Panc1 (cell line): ENCODE results near the gene SRRT.

Experiments used
- CTCF ChIP-seq: fragments of 450-650 bp; IDR thresholded peaks from 2 replicates; pipeline ENCODE4 v1.5.1; 2017; ENCODE audit warnings: mild to moderate bottlenecking
- POLR2AphosphoS5 ChIP-seq: IDR thresholded peaks from 2 replicates; pipeline ENCODE4 v1.6.1; 2012; ENCODE audit warnings: mild to moderate bottlenecking, low read depth, low read length, moderate library complexity
- REST ChIP-seq, 2 experiments: IDR thresholded peaks; 2 replicates each; pipeline ENCODE4 v1.6.1; 2011 to 2012; ENCODE audit warnings: low read depth in 2 of 2, control low read depth in 1 of 2, low read length in 1 of 2, mild to moderate bottlenecking in 1 of 2, moderate library complexity in 1 of 2; ENCODE audit not compliant: insufficient read depth in 1 of 2

- TF ChIP-seq POLR2AphosphoS5 (no peak), CTCF (no peak), REST (IDR thresholded peaks at IDR 0.05; ENCODE audit: insufficient read depth in 1 of 2, low read depth in 2 of 2, low read length in 1 of 2) (no peak)
Observed at GRCh38 chr7:100836812-100837098, 38.1 kb upstream of the SRRT start.
